GM21619 (cell line): ENCODE results near the gene CSNK2A1.

Experiments used
- ATAC-seq: cut with Tn5 transposase; IDR thresholded peaks from one replicate; pipeline ENCODE4 v1.9.1; 2021; ENCODE audit not compliant: unreplicated experiment

CSNK2A1 gene

GRCh38 chr20:568097-568652 is 24.6 kb upstream of the CSNK2A1 start:
- no peak for ATAC-seq

GRCh38 chr20:564192-564591 is 20.6 kb upstream of the CSNK2A1 start:
- no peak for ATAC-seq

GRCh38 chr20:563187-563586 is 19.6 kb upstream of the CSNK2A1 start:
- ATAC-seq = no peak

GRCh38 chr20:562232-562897 is 18.8 kb upstream of the CSNK2A1 start:
- no peak for ATAC-seq

- no peak for ATAC-seq
Observed at GRCh38 chr20:561437-562231, 18.0 kb upstream of the CSNK2A1 start.

GRCh38 chr20:560680-561079 is 17.1 kb upstream of the CSNK2A1 start:
- ATAC-seq = no peak

GRCh38 chr20:558117-558516 is 14.5 kb upstream of the CSNK2A1 start:
- ATAC-seq = no peak

GRCh38 chr20:556984-557383 is 13.4 kb upstream of the CSNK2A1 start:
- no peak for ATAC-seq

GRCh38 chr20:555976-556385 is 12.4 kb upstream of the CSNK2A1 start:
- no peak for ATAC-seq

- ATAC-seq = no peak
Observed at GRCh38 chr20:550611-551010, 7.0 kb upstream of the CSNK2A1 start.

- no peak for ATAC-seq
Observed at GRCh38 chr20:549722-550496, 6.3 kb upstream of the CSNK2A1 start.

GRCh38 chr20:548906-549305 is 5.3 kb upstream of the CSNK2A1 start:
- no peak for ATAC-seq

- no peak for ATAC-seq
Observed at GRCh38 chr20:547394-547793, 3.8 kb upstream of the CSNK2A1 start.

GRCh38 chr20:546353-546752 is 2.8 kb upstream of the CSNK2A1 start:
- ATAC-seq = no peak

GRCh38 chr20:544153-544725 is 649 bp upstream of the CSNK2A1 start:
- no peak for ATAC-seq

GRCh38 chr20:542777-543368 is 717 bp downstream of the CSNK2A1 start:
- peak; percentile 10 for ATAC-seq

GRCh38 chr20:540391-541201 is 3.0 kb downstream of the CSNK2A1 start:
- ATAC-seq = no peak

GRCh38 chr20:539848-540247 is 3.7 kb downstream of the CSNK2A1 start:
- no peak for ATAC-seq

GRCh38 chr20:539191-539590 is 4.4 kb downstream of the CSNK2A1 start:
- no peak for ATAC-seq

GRCh38 chr20:537983-538382 is 5.6 kb downstream of the CSNK2A1 start:
- ATAC-seq = no peak
